Astrocyte (in vitro differentiated cells and primary cell): ENCODE data around the gene URI1. TPM values are rescaled to one million over a fixed set of nuclear protein-coding genes. Genes with fewer than 3 reads are reported as not detected.

Experiments used
- DNase-seq: peaks from one replicate; pipeline ENCODE4 v3.0.0-alpha.2; 2010; ENCODE audit warnings: low read depth
- FAIRE-seq: peaks from 2 replicates; lab custom pipeline; 2011; peaks lifted over from hg19 to GRCh38; lab: Jason Lieb, UNC
- H2AFZ ChIP-seq: 2 replicates; pipeline ENCODE4 v1.6.0; 2012; ENCODE audit warnings: low read depth, low read length, inconsistent platforms
- H3K27ac ChIP-seq: 2 replicates; pipeline ENCODE4 v1.5.1; 2011; ENCODE audit warnings: low read depth, low read length, inconsistent platforms
- H3K27me3 ChIP-seq: 2 replicates; pipeline ENCODE4 v1.6.0; 2011; ENCODE audit warnings: low read length, inconsistent platforms; ENCODE audit not compliant: insufficient read depth
- H3K36me3 ChIP-seq: 2 replicates; pipeline ENCODE4 v1.5.1; 2011; ENCODE audit warnings: low read length, inconsistent platforms; ENCODE audit not compliant: insufficient read depth
- H3K4me1 ChIP-seq: 2 replicates; pipeline ENCODE4 v1.5.1; 2011; ENCODE audit warnings: low read length, inconsistent platforms; ENCODE audit not compliant: insufficient read depth
- H3K4me2 ChIP-seq: 2 replicates; pipeline ENCODE4 v1.6.0; 2012; ENCODE audit warnings: low read length, inconsistent platforms
- H3K4me3 ChIP-seq: 2 replicates; pipeline ENCODE4 v1.5.1; 2011; ENCODE audit warnings: low read depth, mild to moderate bottlenecking, low read length, inconsistent platforms; ENCODE audit not compliant: insufficient read depth
- H3K79me2 ChIP-seq: 2 replicates; pipeline ENCODE4 v1.6.0; 2012; ENCODE audit warnings: mild to moderate bottlenecking, low read length, inconsistent platforms; ENCODE audit not compliant: insufficient read depth
- H3K9ac ChIP-seq: 2 replicates; pipeline ENCODE4 v1.6.0; 2012; ENCODE audit warnings: mild to moderate bottlenecking, low read length, inconsistent platforms
- H3K9me3 ChIP-seq: 2 replicates; pipeline ENCODE4 v1.5.1; 2012; ENCODE audit warnings: low read depth, mild to moderate bottlenecking, low read length, inconsistent platforms; ENCODE audit not compliant: insufficient read depth
- H4K20me1 ChIP-seq: 2 replicates; pipeline ENCODE4 v1.6.0; 2012; ENCODE audit warnings: low read length, inconsistent platforms; ENCODE audit not compliant: insufficient read depth
- H3K27ac Mint-ChIP-seq: one replicate; pipeline ENCODE4 v1.8.0; 2021; ENCODE audit warnings: mild to moderate bottlenecking, mixed read lengths; ENCODE audit not compliant: unreplicated experiment
- H3K27me3 Mint-ChIP-seq: one replicate; pipeline ENCODE4 v1.8.0; 2021; ENCODE audit warnings: low read depth, mixed read lengths; ENCODE audit not compliant: unreplicated experiment
- H3K36me3 Mint-ChIP-seq: one replicate; pipeline ENCODE4 v1.8.0; 2021; ENCODE audit warnings: low read depth, mixed read lengths; ENCODE audit not compliant: unreplicated experiment
- H3K4me1 Mint-ChIP-seq: one replicate; pipeline ENCODE4 v1.8.0; 2021; ENCODE audit warnings: low read depth, mixed read lengths; ENCODE audit not compliant: unreplicated experiment
- H3K4me3 Mint-ChIP-seq: one replicate; pipeline ENCODE4 v1.8.0; 2021; ENCODE audit warnings: mild to moderate bottlenecking, moderate library complexity, mixed read lengths; ENCODE audit not compliant: unreplicated experiment
- H3K9me3 Mint-ChIP-seq: one replicate; pipeline ENCODE4 v1.8.0; 2021; ENCODE audit warnings: mild to moderate bottlenecking, mixed read lengths; ENCODE audit not compliant: unreplicated experiment
- CTCF ChIP-seq: IDR thresholded peaks from 2 replicates; pipeline ENCODE4 v1.5.1; 2011; ENCODE audit warnings: low read depth, mild to moderate bottlenecking, inconsistent platforms, low read length, moderate library complexity; ENCODE audit not compliant: insufficient read depth
- EZH2 ChIP-seq: IDR thresholded peaks from 2 replicates; pipeline ENCODE4 v1.6.1; 2012; ENCODE audit warnings: mild to moderate bottlenecking, low read length, inconsistent platforms; ENCODE audit not compliant: insufficient read depth
- total RNA-seq: library from RNA; stranded (reverse); gene quantifications from 2 replicates; pipeline ENCODE4 v1.2.1, GENCODE V29; 2021

Gene URI1
- total RNA-seq, 1 donor from 2014 or later = 61.4 TPM

- H4K20me1 ChIP-seq = peaks cover 52% of the 10 kb centered on the region
- TF ChIP-seq EZH2 (no peak), CTCF (no peak)
These were observed 10.1 kb downstream of the URI1 start for GRCh38 chr19:29952177-29952576.

GRCh38 chr19:29952646-29953045 is 10.6 kb downstream of the URI1 start:
- H3K4me2 ChIP-seq = no peak overlapping the region
- H3K27ac Mint-ChIP-seq = peak overlapping the region; percentile 84
- peaks cover 8% of the 10 kb centered on the region for H3K36me3 Mint-ChIP-seq
- H3K9me3 Mint-ChIP-seq = no peaks in the 10 kb centered on the region
- H3K36me3 ChIP-seq = no peaks in the 10 kb centered on the region
- peaks cover 86% of the 10 kb centered on the region for H3K79me2 ChIP-seq
- no peak overlapping the region for H3K4me3 Mint-ChIP-seq
- no peak overlapping the region for H3K9ac ChIP-seq
- no peak overlapping the region for H2AFZ ChIP-seq
- no peak overlapping the region for H3K27ac ChIP-seq
- no peak overlapping the region for H3K4me3 ChIP-seq
- no peak for DNase-seq
- no peak for FAIRE-seq
- H3K9me3 ChIP-seq = no peaks in the 10 kb centered on the region
- H3K27me3 ChIP-seq = no peaks in the 10 kb centered on the region
- no peaks in the 10 kb centered on the region for H3K27me3 Mint-ChIP-seq
- no peaks in the 10 kb centered on the region for H3K4me1 ChIP-seq
- peaks cover 18% of the 10 kb centered on the region for H3K4me1 Mint-ChIP-seq
- peaks cover 51% of the 10 kb centered on the region for H4K20me1 ChIP-seq
- TF ChIP-seq EZH2 (no peak), CTCF (no peak)

More at GRCh38 chr19:29952177-29952576, 10.1 kb downstream of the URI1 start:
- Mint-ChIP-seq H3K27me3 (no peaks in the 10 kb centered on the region), H3K36me3 (peaks cover 8% of the 10 kb centered on the region), H3K4me1 (peaks cover 22% of the 10 kb centered on the region), H3K9me3 (no peaks in the 10 kb centered on the region), H3K4me3 (no peak overlapping the region), H3K27ac (peak overlapping the region; percentile 84)
- FAIRE-seq = no peak
- H3K27ac ChIP-seq = no peak overlapping the region
- no peaks in the 10 kb centered on the region for H3K27me3 ChIP-seq
- H3K79me2 ChIP-seq = peaks cover 86% of the 10 kb centered on the region
- no peak overlapping the region for H3K4me2 ChIP-seq
- H3K9ac ChIP-seq = no peak overlapping the region
- no peaks in the 10 kb centered on the region for H3K9me3 ChIP-seq
- H3K4me1 ChIP-seq = no peaks in the 10 kb centered on the region
- no peaks in the 10 kb centered on the region for H3K36me3 ChIP-seq
- DNase-seq = no peak
- no peak overlapping the region for H2AFZ ChIP-seq
- no peak overlapping the region for H3K4me3 ChIP-seq

- H3K4me2 ChIP-seq = no peak overlapping the region
- peak; percentile 17 for FAIRE-seq
- H3K27me3 Mint-ChIP-seq = no peaks in the 10 kb centered on the region
- H3K27ac Mint-ChIP-seq = peak overlapping the region; percentile 48
- H3K4me1 ChIP-seq = no peaks in the 10 kb centered on the region
- H3K36me3 Mint-ChIP-seq = peaks cover 5% of the 10 kb centered on the region
- H4K20me1 ChIP-seq = peaks cover 50% of the 10 kb centered on the region
- no peak overlapping the region for H3K9ac ChIP-seq
- no peak for TF ChIP-seq EZH2
- no peak for TF ChIP-seq CTCF
- H3K79me2 ChIP-seq = peaks cover 86% of the 10 kb centered on the region
- H3K9me3 ChIP-seq = no peaks in the 10 kb centered on the region
- no peaks in the 10 kb centered on the region for H3K9me3 Mint-ChIP-seq
- no peaks in the 10 kb centered on the region for H3K36me3 ChIP-seq
- no peak overlapping the region for H3K27ac ChIP-seq
- no peak overlapping the region for H3K4me3 ChIP-seq
- no peak overlapping the region for H3K4me3 Mint-ChIP-seq
- H2AFZ ChIP-seq = no peak overlapping the region
- DNase-seq = no peak
- H3K4me1 Mint-ChIP-seq = peaks cover 12% of the 10 kb centered on the region
- no peaks in the 10 kb centered on the region for H3K27me3 ChIP-seq
These were observed 11.6 kb downstream of the URI1 start for GRCh38 chr19:29953352-29954247.
